ENCODE data around the gene CCDC73.

- TF ChIP-seq, protein P1, sequence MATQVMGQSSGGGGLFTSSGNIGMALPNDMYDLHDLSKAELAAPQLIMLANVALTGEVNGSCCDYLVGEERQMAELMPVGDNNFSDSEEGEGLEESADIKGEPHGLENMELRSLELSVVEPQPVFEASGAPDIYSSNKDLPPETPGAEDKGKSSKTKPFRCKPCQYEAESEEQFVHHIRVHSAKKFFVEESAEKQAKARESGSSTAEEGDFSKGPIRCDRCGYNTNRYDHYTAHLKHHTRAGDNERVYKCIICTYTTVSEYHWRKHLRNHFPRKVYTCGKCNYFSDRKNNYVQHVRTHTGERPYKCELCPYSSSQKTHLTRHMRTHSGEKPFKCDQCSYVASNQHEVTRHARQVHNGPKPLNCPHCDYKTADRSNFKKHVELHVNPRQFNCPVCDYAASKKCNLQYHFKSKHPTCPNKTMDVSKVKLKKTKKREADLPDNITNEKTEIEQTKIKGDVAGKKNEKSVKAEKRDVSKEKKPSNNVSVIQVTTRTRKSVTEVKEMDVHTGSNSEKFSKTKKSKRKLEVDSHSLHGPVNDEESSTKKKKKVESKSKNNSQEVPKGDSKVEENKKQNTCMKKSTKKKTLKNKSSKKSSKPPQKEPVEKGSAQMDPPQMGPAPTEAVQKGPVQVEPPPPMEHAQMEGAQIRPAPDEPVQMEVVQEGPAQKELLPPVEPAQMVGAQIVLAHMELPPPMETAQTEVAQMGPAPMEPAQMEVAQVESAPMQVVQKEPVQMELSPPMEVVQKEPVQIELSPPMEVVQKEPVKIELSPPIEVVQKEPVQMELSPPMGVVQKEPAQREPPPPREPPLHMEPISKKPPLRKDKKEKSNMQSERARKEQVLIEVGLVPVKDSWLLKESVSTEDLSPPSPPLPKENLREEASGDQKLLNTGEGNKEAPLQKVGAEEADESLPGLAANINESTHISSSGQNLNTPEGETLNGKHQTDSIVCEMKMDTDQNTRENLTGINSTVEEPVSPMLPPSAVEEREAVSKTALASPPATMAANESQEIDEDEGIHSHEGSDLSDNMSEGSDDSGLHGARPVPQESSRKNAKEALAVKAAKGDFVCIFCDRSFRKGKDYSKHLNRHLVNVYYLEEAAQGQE (IDR thresholded peaks at IDR 0.05): no peak
- TF ChIP-seq CTCF (IDR thresholded peaks at IDR 0.05; ENCODE audit: low read depth, low read length, missing input control): no peak
- TF ChIP-seq, protein P2, sequence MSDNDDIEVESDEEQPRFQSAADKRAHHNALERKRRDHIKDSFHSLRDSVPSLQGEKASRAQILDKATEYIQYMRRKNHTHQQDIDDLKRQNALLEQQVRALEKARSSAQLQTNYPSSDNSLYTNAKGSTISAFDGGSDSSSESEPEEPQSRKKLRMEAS (IDR thresholded peaks at IDR 0.05): no peak
These were observed 3.5 kb downstream of the CCDC73 start for GRCh38 chr11:32790916-32791315.
